Measurements from ENCODE around the gene PCDH9.

- TF ChIP-seq POLR2A (IDR thresholded peaks at IDR 0.05; ENCODE audit: extremely low read depth, insufficient read length): no peak
- TF ChIP-seq, protein P1, sequence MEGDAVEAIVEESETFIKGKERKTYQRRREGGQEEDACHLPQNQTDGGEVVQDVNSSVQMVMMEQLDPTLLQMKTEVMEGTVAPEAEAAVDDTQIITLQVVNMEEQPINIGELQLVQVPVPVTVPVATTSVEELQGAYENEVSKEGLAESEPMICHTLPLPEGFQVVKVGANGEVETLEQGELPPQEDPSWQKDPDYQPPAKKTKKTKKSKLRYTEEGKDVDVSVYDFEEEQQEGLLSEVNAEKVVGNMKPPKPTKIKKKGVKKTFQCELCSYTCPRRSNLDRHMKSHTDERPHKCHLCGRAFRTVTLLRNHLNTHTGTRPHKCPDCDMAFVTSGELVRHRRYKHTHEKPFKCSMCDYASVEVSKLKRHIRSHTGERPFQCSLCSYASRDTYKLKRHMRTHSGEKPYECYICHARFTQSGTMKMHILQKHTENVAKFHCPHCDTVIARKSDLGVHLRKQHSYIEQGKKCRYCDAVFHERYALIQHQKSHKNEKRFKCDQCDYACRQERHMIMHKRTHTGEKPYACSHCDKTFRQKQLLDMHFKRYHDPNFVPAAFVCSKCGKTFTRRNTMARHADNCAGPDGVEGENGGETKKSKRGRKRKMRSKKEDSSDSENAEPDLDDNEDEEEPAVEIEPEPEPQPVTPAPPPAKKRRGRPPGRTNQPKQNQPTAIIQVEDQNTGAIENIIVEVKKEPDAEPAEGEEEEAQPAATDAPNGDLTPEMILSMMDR (IDR thresholded peaks at IDR 0.05; ENCODE audit: low read depth, low read length): no peak
- TF ChIP-seq MAX (IDR thresholded peaks at IDR 0.05; ENCODE audit: low read depth, low read length): no peak
These were observed 865.0 kb downstream of the PCDH9 start for GRCh38 chr13:66365101-66365500.
